HEK293T (cell line): ENCODE data around the gene CCDC171.
"Not testable (repeated sequence)": the region's sequence is repeated elsewhere in the genome, so short reads cannot be mapped to it uniquely, and the experiment has no call there.

Experiments
- CTCF ChIA-PET: fragments of 350-600 bp; formaldehyde crosslinking; extraction: SDS; loops from one replicate; lab custom pipeline; 2021; ENCODE audit warnings: antibody characterized with exemption, inconsistent platforms; lab: Yijun Ruan, JAX
- POLR2A ChIA-PET: fragments of 350-600 bp; formaldehyde crosslinking; extraction: SDS; loops from one replicate; lab custom pipeline; 2020; ENCODE audit warnings: antibody characterized with exemption, inconsistent platforms; lab: Yijun Ruan, JAX
- DNase-seq: peaks from one replicate; pipeline ENCODE4 v3.0.0; 2012; ENCODE audit warnings: mixed read lengths; ENCODE audit errors: extremely low spot score
- ARNT ChIP-seq: fragments of 450-650 bp; IDR thresholded peaks from 2 replicates; pipeline ENCODE4 v1.6.1; 2017; ENCODE audit warnings: mild to moderate bottlenecking
- BHLHE40 ChIP-seq: fragments of 450-650 bp; IDR thresholded peaks from 2 replicates; pipeline ENCODE4 v1.6.1; 2016; ENCODE audit warnings: mild to moderate bottlenecking, moderate library complexity, borderline replicate concordance
- CTBP1 ChIP-seq: fragments of 450-650 bp; IDR thresholded peaks from 2 replicates; pipeline ENCODE4 v1.6.1; 2016; ENCODE audit warnings: borderline replicate concordance
- ELF4 ChIP-seq: fragments of 450-650 bp; IDR thresholded peaks from 2 replicates; pipeline ENCODE4 v1.6.1; 2017; ENCODE audit warnings: antibody characterized with exemption
- FOXA1 ChIP-seq: fragments of 450-650 bp; IDR thresholded peaks from 2 replicates; pipeline ENCODE4 v1.6.1; 2016; ENCODE audit warnings: mild to moderate bottlenecking
- FOXK2 ChIP-seq: fragments of 450-650 bp; IDR thresholded peaks from 2 replicates; pipeline ENCODE4 v1.6.1; 2016; ENCODE audit warnings: mild to moderate bottlenecking
- FOXM1 ChIP-seq: fragments of 450-650 bp; IDR thresholded peaks from 2 replicates; pipeline ENCODE4 v1.6.1; 2017; ENCODE audit warnings: mild to moderate bottlenecking, borderline replicate concordance
- HDGF ChIP-seq: fragments of 450-650 bp; IDR thresholded peaks from 2 replicates; pipeline ENCODE4 v1.6.1; 2017; ENCODE audit warnings: antibody characterized with exemption, borderline replicate concordance
- L3MBTL2 ChIP-seq: fragments of 450-650 bp; conservative IDR thresholded peaks from 2 replicates; pipeline ENCODE4 v1.6.1; 2016; ENCODE audit warnings: mild to moderate bottlenecking
- LEF1 ChIP-seq: fragments of 450-650 bp; IDR thresholded peaks from 2 replicates; pipeline ENCODE4 v1.6.1; 2017; ENCODE audit warnings: mild to moderate bottlenecking, borderline replicate concordance
- NFRKB ChIP-seq: fragments of 450-650 bp; IDR thresholded peaks from 2 replicates; pipeline ENCODE4 v1.6.1; 2016; ENCODE audit warnings: mild to moderate bottlenecking, moderate library complexity
- PKNOX1 ChIP-seq: fragments of 450-650 bp; IDR thresholded peaks from 2 replicates; pipeline ENCODE4 v1.6.1; 2016
- SP1 ChIP-seq: fragments of 450-650 bp; IDR thresholded peaks from 2 replicates; pipeline ENCODE4 v1.6.1; 2017
- SUZ12 ChIP-seq: fragments of 450-650 bp; IDR thresholded peaks from 2 replicates; pipeline ENCODE4 v1.6.1; 2016; ENCODE audit warnings: mild to moderate bottlenecking
- TARDBP ChIP-seq: fragments of 450-650 bp; IDR thresholded peaks from 2 replicates; pipeline ENCODE4 v1.6.1; 2016
- ZNF384 ChIP-seq: fragments of 450-650 bp; IDR thresholded peaks from 2 replicates; pipeline ENCODE4 v1.6.1; 2016

CCDC171 gene

DNA sequence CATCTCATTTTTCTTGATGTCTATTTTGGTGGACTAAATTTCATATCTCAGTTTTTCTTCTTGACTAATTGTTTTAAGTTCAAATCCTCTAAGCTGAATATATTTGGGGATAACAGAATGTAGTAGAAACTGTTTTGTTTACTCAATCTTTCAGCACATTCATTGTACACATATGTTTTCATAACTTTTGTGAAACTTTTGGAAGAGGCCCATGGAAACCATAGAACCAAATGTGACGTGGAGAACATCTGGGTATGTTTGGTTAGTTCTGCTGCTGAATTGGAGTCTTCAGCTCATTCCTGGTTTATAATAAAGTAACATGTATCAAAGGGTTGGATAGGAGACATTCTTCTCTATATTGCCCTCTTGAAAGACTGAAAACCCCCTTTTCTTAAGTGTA, 88.4 kb downstream of the CCDC171 start:
- CTCF ChIA-PET: no interaction called here
- no peak for DNase-seq
- POLR2A ChIA-PET: no interaction called here
- TF ChIP-seq ZNF384: no peak
- no peak for TF ChIP-seq ARNT
- no peak for TF ChIP-seq SP1
- TF ChIP-seq ELF4: no peak
- no peak for TF ChIP-seq SUZ12

- CTCF ChIA-PET: no interaction called here
- DNase-seq: peak; percentile 19
- POLR2A ChIA-PET: no interaction called here
Observed at GRCh38 chr9:15642369-15642962, 89.6 kb downstream of the CCDC171 start.

GRCh38 chr9:15670246-15670645, 117.4 kb downstream of the CCDC171 start:
- ChIA-PET POLR2A (no interaction called here), CTCF (no interaction called here)
- TF ChIP-seq CTBP1 (no peak), ARNT (no peak), L3MBTL2 (no peak), BHLHE40 (no peak), ZNF384 (no peak), FOXM1 (no peak), SP1 (no peak), ELF4 (no peak), FOXK2 (no peak), FOXA1 (no peak), SUZ12 (no peak), NFRKB (no peak)
- DNase-seq: no peak

More at GRCh38 chr9:15642369-15642962, 89.6 kb downstream of the CCDC171 start:
- no peak for TF ChIP-seq HDGF
- TF ChIP-seq SP1: no peak
- TF ChIP-seq SUZ12: no peak

GRCh38 chr9:15670894-15671293, 118.1 kb downstream of the CCDC171 start:
- TF ChIP-seq NFRKB: no peak
- no peak for TF ChIP-seq SUZ12
- no peak for TF ChIP-seq FOXM1
- TF ChIP-seq TARDBP: no peak
- TF ChIP-seq BHLHE40: no peak
- no peak for TF ChIP-seq SP1
- no peak for TF ChIP-seq LEF1
- no peak for TF ChIP-seq HDGF
- no peak for TF ChIP-seq PKNOX1
- no peak for TF ChIP-seq ELF4
- TF ChIP-seq FOXK2: no peak
- TF ChIP-seq CTBP1: no peak
- no peak for TF ChIP-seq ZNF384
- no peak for TF ChIP-seq L3MBTL2
- no peak for TF ChIP-seq ARNT
- no peak for TF ChIP-seq FOXA1
- CTCF ChIA-PET: no interaction called here
- DNase-seq: no peak
- POLR2A ChIA-PET: no interaction called here

DNA sequence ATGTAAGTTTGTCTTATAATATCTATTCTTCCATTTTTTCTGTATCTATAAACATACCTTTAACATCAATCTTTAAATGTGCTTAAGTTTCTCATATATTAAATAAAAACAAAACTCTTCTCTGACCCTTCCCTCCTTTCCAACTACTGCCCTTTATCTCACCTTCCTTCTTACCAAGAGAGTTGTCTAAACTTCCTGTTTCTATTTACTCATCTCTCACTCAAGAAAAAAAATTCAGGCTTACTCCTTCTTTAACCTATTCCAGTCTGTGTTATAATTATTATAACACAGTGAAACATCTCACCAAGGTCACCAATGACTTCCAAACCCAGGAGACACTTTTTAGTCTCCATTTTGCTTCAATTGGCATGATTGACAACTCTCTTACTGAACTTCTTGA, 140.9 kb downstream of the CCDC171 start:
- TF ChIP-seq PKNOX1: no peak
- no peak for TF ChIP-seq SP1
- TF ChIP-seq ARNT: no peak
- TF ChIP-seq LEF1: no peak
- no peak for TF ChIP-seq ZNF384
- no peak for TF ChIP-seq NFRKB
- TF ChIP-seq FOXK2: no peak
- TF ChIP-seq HDGF: no peak
- TF ChIP-seq BHLHE40: no peak
- TF ChIP-seq CTBP1: no peak
- TF ChIP-seq FOXM1: no peak
- no peak for TF ChIP-seq ELF4
- no peak for TF ChIP-seq FOXA1
- TF ChIP-seq SUZ12: no peak
- no peak for TF ChIP-seq TARDBP
- no peak for TF ChIP-seq L3MBTL2
- ChIA-PET POLR2A (no interaction called here), CTCF (no interaction called here)
- DNase-seq: no peak

GRCh38 chr9:15696979-15697378, 144.1 kb downstream of the CCDC171 start:
- CTCF ChIA-PET: interaction anchor here (0.8 kb wide), 1 partner anchor 8 kb away, joined by 4 read pairs; no protein-coding TSS in a partner anchor
- TF ChIP-seq PKNOX1: no peak
- no peak for TF ChIP-seq ARNT
- TF ChIP-seq FOXA1: no peak
- TF ChIP-seq SP1: no peak
- peak; percentile 8 for DNase-seq
- POLR2A ChIA-PET: no interaction called here

- ChIA-PET CTCF (interaction anchor here (0.8 kb wide), 1 partner anchor 8 kb away, joined by 4 read pairs; no protein-coding TSS in a partner anchor), POLR2A (no interaction called here)
- TF ChIP-seq ELF4 (no peak), NFRKB (no peak), FOXM1 (no peak), TARDBP (no peak), PKNOX1 (no peak), ZNF384 (no peak), HDGF (no peak), ARNT (no peak), LEF1 (no peak), SP1 (no peak), BHLHE40 (no peak), FOXK2 (no peak)
Observed at GRCh38 chr9:15697446-15697851, 144.6 kb downstream of the CCDC171 start.

DNA sequence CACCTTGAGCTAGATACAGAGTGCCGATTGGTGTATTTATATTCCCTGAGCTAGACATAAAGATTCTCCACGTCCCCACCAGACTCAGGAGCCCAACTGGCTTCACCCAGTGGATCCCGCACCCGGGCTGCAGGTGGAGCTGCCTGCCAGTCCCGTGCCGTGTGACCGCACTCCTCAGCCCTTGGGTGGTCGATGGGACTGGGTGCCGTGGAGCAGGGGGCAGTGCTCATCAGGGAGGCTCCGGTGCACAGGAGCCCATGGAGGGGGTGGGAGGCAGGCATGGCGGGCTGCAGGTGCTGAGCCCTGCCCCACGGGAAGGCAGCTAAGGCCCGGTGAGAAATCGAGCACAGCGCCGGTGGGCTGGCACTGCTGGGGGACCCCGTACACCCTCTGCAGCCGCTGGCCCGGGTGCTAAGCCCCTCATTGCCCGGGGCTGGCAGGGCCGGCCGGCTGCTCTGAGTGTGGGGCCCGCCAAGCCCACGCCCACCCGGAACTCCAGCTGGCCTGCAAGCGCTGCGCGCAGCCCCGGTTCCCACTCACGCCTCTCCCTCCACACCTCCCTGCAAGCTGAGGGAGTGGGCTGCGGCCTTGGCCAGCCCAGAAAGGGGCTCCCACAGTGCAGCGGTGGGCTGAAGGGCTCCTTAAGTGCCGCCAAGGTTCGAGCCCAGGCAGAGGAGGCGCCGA, 147.2 kb downstream of the CCDC171 start:
- POLR2A ChIA-PET, DNase-seq, CTCF ChIA-PET: not testable (repeated sequence)

More at GRCh38 chr9:15697446-15697851, 144.6 kb downstream of the CCDC171 start:
- no peak for DNase-seq
